Heart left ventricle (tissue), 13 donors: ENCODE measurements around the gene MAN1C1.

ENCODE experiments used
- CTCF ChIP-seq, 12 donors: fragments of 200-600 bp; sonication (generic) in 4 of 12; IDR thresholded peaks; one replicate each; pipeline versions ENCODE4 v1.5.0 to v1.8.0; 2018 to 2022; ENCODE audit warnings: antibody characterized with exemption in 12 of 12, mild to moderate bottlenecking in 5 of 12
- POLR2A ChIP-seq, 2 donors: fragments of 450-650 bp; IDR thresholded peaks; one replicate each; pipeline ENCODE4 v1.6.1; 2017; ENCODE audit warnings: antibody characterized with exemption in 2 of 2, mild to moderate bottlenecking in 2 of 2, moderate library complexity in 2 of 2
- donor health status: ischemic (EF 13 %, LVEDD 7.1; RV severe dilation, severe dysfunction).
- donor health status: DM: no; HTN: yes; CAD: no.
- donor health status: DM: no; HTN: no; CAD: no.
- donor health status: ischemic (EF 25% LVEDD 6.9; RV normal size, moderate dysfunction).
- donor health status: ischemic (EF 25% LVEDD 5.7; RV mildly dilated, moderate dysfunction).
- donor health status: ischemic (EF 35%, LVEDD 5.7; RV mildly dilated, moderate dysfunction).
- donor health status: nonischemic (EF 11% LVEDD 7.7; RV severe dilation, severe dysfunction).
- donor health status: DM: yes; HTN: yes; CAD: no.
- donor health status: PGD.
- donor health status: ischemic (EF 29% LVEDD 5.4; RV normal size, mild dysfunction).
- donor health status: nonischemic (EF 23%, LVEDD 6.1; RV moderate dilation, normal function).

GRCh38 chr1:25614501-25615171 lies 2.0 kb upstream of the MAN1C1 start:
- TF ChIP-seq CTCF (IDR thresholded peaks at IDR 0.05) (no peak), POLR2A (IDR thresholded peaks at IDR 0.05) (no peak)
